ENCODE results near the gene CD44. TPM values are rescaled to one million over a fixed set of nuclear protein-coding genes. Genes with fewer than 3 reads are reported as not detected.

Gene CD44
- total and polyA plus RNA-seq, 11 donors: 3.9 to 210 (median 26.2) TPM

GRCh38 chr11:35126000-35126878 lies 12.7 kb upstream of the CD44 start:
- no peaks in the 10 kb centered on the region for H3K4me1 ChIP-seq
- H3K36me3 ChIP-seq: no peaks in the 10 kb centered on the region
- 82 to 86% (median 83%) methylated on average over 6 of the region's 6 CpGs for WGBS, 4 donors
- H3K27me3 ChIP-seq: peaks cover 0 to 2% (median 0%) of the 10 kb centered on the region in 9 donors
- TF ChIP-seq POLR2A (IDR thresholded peaks at IDR 0.05): no peak
- TF ChIP-seq CTCF (IDR thresholded peaks at IDR 0.05): no peak
- no peaks in the 10 kb centered on the region for H3K9me3 ChIP-seq
- no peak overlapping the region for H3K4me3 ChIP-seq
- no peak overlapping the region for H3K27ac ChIP-seq
- DNase-seq (no peak), ATAC-seq (no peak)
- intact Hi-C loops (cut with DNase I): loop anchor here in 1 of 10 donors (5.0 kb wide), 1 partner anchor 39 kb away; no protein-coding TSS in a partner anchor

- no peaks in the 10 kb centered on the region for H3K9me3 ChIP-seq
- ATAC-seq (no peak), DNase-seq (no peak)
- no peaks in the 10 kb centered on the region for H3K36me3 ChIP-seq
- no peak overlapping the region for H3K27ac ChIP-seq
- H3K4me1 ChIP-seq: no peaks in the 10 kb centered on the region
- peaks cover 0 to 1% (median 0%) of the 10 kb centered on the region in 9 donors for H3K27me3 ChIP-seq
- TF ChIP-seq CTCF (IDR thresholded peaks at IDR 0.05): no peak
- no peak for TF ChIP-seq POLR2A (IDR thresholded peaks at IDR 0.05)
- intact Hi-C loops (cut with DNase I): loop anchor here in 1 of 10 donors (5.0 kb wide), 1 partner anchor 40 kb away; no protein-coding TSS in a partner anchor
- no peak overlapping the region for H3K4me3 ChIP-seq
- 83 to 90% (median 87%) methylated on average over 6 of the region's 6 CpGs for WGBS, 4 donors
Observed at GRCh38 chr11:35126879-35127581, 11.9 kb upstream of the CD44 start.

GRCh38 chr11:35127619-35128018 lies 11.4 kb upstream of the CD44 start:
- no peak overlapping the region for H3K4me3 ChIP-seq
- no peak for ATAC-seq
- no peak for TF ChIP-seq CTCF (IDR thresholded peaks at IDR 0.05)
- no peak for TF ChIP-seq POLR2A (IDR thresholded peaks at IDR 0.05)
- H3K27ac ChIP-seq: no peak overlapping the region
- no peak for DNase-seq
- 44 to 97% (median 60%) methylated on average over 2 of the region's 2 CpGs for WGBS, 4 donors
- H3K27me3 ChIP-seq: no peaks in the 10 kb centered on the region
- intact Hi-C loops (cut with DNase I): loop anchor here in 1 of 10 donors (5.0 kb wide), 1 partner anchor 40 kb away; no protein-coding TSS in a partner anchor
- H3K36me3 ChIP-seq: no peaks in the 10 kb centered on the region
- H3K4me1 ChIP-seq: no peaks in the 10 kb centered on the region
- H3K9me3 ChIP-seq: no peaks in the 10 kb centered on the region

GRCh38 chr11:35131094-35131493 lies 7.9 kb upstream of the CD44 start:
- Histone ChIP-seq H3K27me3 (no peaks in the 10 kb centered on the region), H3K36me3 (no peaks in the 10 kb centered on the region), H3K27ac (no peak overlapping the region), H3K9me3 (no peaks in the 10 kb centered on the region), H3K4me1 (peaks cover 0 to 5% (median 0%) of the 10 kb centered on the region in 12 donors), H3K4me3 (no peak overlapping the region)
- 83 to 91% (median 87%) methylated on average over 1 of the region's 1 CpG for WGBS, 4 donors
- ATAC-seq: no peak
- TF ChIP-seq CTCF (IDR thresholded peaks at IDR 0.05) (no peak), POLR2A (IDR thresholded peaks at IDR 0.05) (no peak)
- intact Hi-C loops (cut with DNase I): no loop called here
- DNase-seq: no peak

All from heart left ventricle (tissue), 16 donors.